Memory B cell (primary cell): ENCODE results near the gene C2CD4C.
"Not testable (repeated sequence)": the region's sequence is repeated elsewhere in the genome, so short reads cannot be mapped to it uniquely, and the experiment has no call there.

ENCODE experiments used
- ATAC-seq: fragments of 150-1000 bp; cut with Tn5 transposase; 2 replicates; pipeline ENCODE4 v1.10.0; 2021; ENCODE audit warnings: low read depth, mild to moderate bottlenecking, moderate library complexity
- DNase-seq, 2 donors: peaks; one replicate each; pipeline ENCODE4 v3.0.0; 2022; ENCODE audit warnings: low spot score in 2 of 2
- H3K27ac Mint-ChIP-seq: one replicate; pipeline ENCODE4 v1.8.0; 2022; ENCODE audit warnings: mild to moderate bottlenecking, moderate library complexity, mixed read lengths
- H3K27me3 Mint-ChIP-seq: one replicate; pipeline ENCODE4 v1.8.0; 2022; ENCODE audit warnings: mixed read lengths
- H3K36me3 Mint-ChIP-seq: one replicate; pipeline ENCODE4 v1.8.0; 2022; ENCODE audit warnings: mild to moderate bottlenecking, mixed read lengths
- H3K4me1 Mint-ChIP-seq: one replicate; pipeline ENCODE4 v1.8.0; 2022; ENCODE audit warnings: mixed read lengths
- H3K4me3 Mint-ChIP-seq: one replicate; pipeline ENCODE4 v1.8.0; 2022; ENCODE audit warnings: mild to moderate bottlenecking, moderate library complexity, mixed read lengths
- H3K9me3 Mint-ChIP-seq: one replicate; pipeline ENCODE4 v1.8.0; 2022; ENCODE audit warnings: mixed read lengths

The C2CD4C gene

GRCh38 chr19:380618-381219 lies 28.2 kb downstream of the C2CD4C start:
- H3K4me1 Mint-ChIP-seq = peaks cover 13% of the 10 kb centered on the region
- H3K4me3 Mint-ChIP-seq, H3K27me3 Mint-ChIP-seq, ATAC-seq, H3K36me3 Mint-ChIP-seq, H3K27ac Mint-ChIP-seq, DNase-seq: not testable (repeated sequence)
- peaks cover 10% of the 10 kb centered on the region for H3K9me3 Mint-ChIP-seq

DNA sequence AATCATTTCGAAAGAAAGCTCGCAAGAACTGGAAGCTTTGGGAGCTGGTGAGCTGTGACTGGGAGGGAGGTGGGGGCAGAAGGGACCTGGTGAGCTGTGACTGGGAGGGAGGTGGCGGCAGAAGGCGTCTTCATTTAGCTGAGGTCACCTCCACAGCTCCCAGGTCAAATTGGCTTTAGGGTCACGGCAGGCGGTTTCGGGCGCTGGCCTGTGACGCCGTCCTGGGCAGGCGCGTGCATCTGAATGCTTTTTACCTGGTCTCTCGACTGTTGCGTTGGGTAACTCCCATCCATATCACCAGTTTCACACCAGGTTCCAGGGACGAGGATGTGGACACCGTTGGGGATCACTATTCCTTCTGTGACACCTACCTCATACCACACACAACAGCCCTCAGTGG lies 29.2 kb downstream of the C2CD4C start:
- Mint-ChIP-seq H3K27ac (no peak overlapping the region), H3K27me3 (peaks cover 6% of the 10 kb centered on the region), H3K4me1 (peaks cover 13% of the 10 kb centered on the region), H3K36me3 (peaks cover 9% of the 10 kb centered on the region), H3K9me3 (peaks cover 10% of the 10 kb centered on the region), H3K4me3 (no peak overlapping the region)
- ATAC-seq (no peak), DNase-seq (no peak)

GRCh38 chr19:378706-379105 lies 30.2 kb downstream of the C2CD4C start:
- H3K4me1 Mint-ChIP-seq = peaks cover 13% of the 10 kb centered on the region
- peaks cover 4% of the 10 kb centered on the region for H3K27me3 Mint-ChIP-seq
- ATAC-seq (no peak), DNase-seq (no peak)
- peaks cover 10% of the 10 kb centered on the region for H3K9me3 Mint-ChIP-seq
- H3K27ac Mint-ChIP-seq = no peak overlapping the region
- peaks cover 9% of the 10 kb centered on the region for H3K36me3 Mint-ChIP-seq
- no peak overlapping the region for H3K4me3 Mint-ChIP-seq

DNA sequence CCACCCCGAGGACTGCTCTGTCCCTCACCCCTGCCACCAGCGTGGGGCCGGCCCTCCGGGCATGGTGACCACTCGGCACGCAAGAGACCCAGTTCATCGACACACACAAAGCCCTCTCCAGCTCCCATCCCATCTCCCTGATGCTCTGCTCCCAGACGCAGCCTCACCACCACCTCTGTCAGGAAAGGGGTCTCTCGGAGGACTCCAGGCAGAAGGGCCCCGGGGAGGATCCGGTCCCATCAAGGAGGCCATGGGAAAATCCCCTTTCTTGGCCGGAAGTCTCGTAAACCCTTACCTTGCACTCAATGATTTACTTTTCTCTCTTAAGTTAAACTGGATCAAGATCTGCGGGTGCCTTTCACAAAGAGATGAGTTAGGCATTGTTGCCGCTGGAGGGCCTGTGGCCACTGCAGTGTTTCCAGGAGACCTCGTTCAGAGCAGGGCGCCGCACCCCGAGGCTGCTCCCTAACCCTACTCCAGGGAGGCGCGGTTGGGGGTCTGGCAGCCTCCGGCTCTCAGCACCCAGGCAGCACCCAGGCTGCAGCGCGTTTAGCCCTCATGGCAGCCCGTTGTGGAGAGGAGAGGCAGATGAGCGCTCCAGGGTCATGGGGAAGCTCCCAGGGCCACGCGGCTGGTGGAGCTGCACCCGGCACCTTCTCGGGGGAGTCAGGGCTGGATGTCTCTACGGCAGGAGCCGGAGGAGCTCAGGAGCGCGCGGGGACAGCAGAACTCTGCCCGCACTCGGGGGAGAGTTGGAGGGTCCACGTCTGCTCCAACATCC lies 31.0 kb downstream of the C2CD4C start:
- no peak for DNase-seq
- no peak for ATAC-seq
- H3K4me3 Mint-ChIP-seq = no peak overlapping the region
- H3K36me3 Mint-ChIP-seq = peaks cover 9% of the 10 kb centered on the region
- peaks cover 13% of the 10 kb centered on the region for H3K4me1 Mint-ChIP-seq
- no peak overlapping the region for H3K27ac Mint-ChIP-seq
- peaks cover 4% of the 10 kb centered on the region for H3K27me3 Mint-ChIP-seq
- peaks cover 8% of the 10 kb centered on the region for H3K9me3 Mint-ChIP-seq

- peaks cover 3% of the 10 kb centered on the region for H3K4me1 Mint-ChIP-seq
- no peak overlapping the region for H3K27ac Mint-ChIP-seq
- peaks cover 4% of the 10 kb centered on the region for H3K36me3 Mint-ChIP-seq
- H3K27me3 Mint-ChIP-seq = peaks cover 6% of the 10 kb centered on the region
- peaks cover 2% of the 10 kb centered on the region for H3K9me3 Mint-ChIP-seq
- H3K4me3 Mint-ChIP-seq = no peak overlapping the region
- DNase-seq = no peak
- ATAC-seq = no peak
These were observed 32.9 kb downstream of the C2CD4C start for GRCh38 chr19:376111-376470.

DNA sequence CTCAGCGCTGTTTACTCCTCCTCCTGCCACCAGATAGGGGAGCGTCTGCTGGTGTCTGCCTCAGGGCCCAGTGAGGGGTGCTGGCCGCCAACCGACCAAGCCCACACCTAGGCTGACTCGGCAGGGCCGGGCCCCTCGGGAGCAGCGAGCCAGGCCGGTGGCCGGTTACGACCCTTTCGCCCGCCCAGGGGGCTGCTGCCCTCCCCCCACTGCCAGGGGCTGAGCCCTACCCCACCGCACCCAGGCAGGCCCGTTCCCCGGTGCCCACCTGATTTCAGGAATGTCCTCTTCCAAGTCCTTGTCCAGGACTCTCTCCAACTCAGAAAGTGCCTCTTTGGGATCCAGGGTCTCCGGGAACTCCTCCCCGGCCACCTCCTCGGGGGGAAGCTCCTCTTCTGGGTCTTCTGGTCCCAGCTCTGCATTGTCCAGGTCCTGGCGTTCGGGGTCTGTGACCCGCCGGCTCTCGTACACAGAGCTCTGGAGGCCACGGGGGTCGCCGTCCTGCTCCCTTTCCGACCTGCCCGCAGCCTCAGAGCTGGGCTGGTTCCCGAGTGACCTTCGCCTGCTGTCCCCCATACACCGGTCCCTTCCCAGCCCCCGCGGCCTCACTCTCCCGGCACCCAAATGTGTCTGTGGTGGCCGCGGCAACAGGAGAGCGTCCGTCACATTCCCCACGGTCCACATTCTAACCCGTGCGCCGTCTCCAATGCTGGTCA lies 33.4 kb downstream of the C2CD4C start:
- ATAC-seq (no peak), DNase-seq (no peak)
- H3K4me3 Mint-ChIP-seq = no peak overlapping the region
- peaks cover 4% of the 10 kb centered on the region for H3K27me3 Mint-ChIP-seq
- H3K36me3 Mint-ChIP-seq = peaks cover 3% of the 10 kb centered on the region
- H3K9me3 Mint-ChIP-seq = peaks cover under 1% of the 10 kb centered on the region
- peaks cover under 1% of the 10 kb centered on the region for H3K4me1 Mint-ChIP-seq
- no peak overlapping the region for H3K27ac Mint-ChIP-seq

GRCh38 chr19:374886-375235 lies 34.1 kb downstream of the C2CD4C start:
- Mint-ChIP-seq H3K4me1 (no peaks in the 10 kb centered on the region), H3K9me3 (no peaks in the 10 kb centered on the region), H3K27me3 (peaks cover 4% of the 10 kb centered on the region), H3K27ac (no peak overlapping the region), H3K4me3 (no peak overlapping the region), H3K36me3 (peaks cover 2% of the 10 kb centered on the region)
- ATAC-seq (no peak), DNase-seq (no peak)

- Mint-ChIP-seq H3K27me3 (peaks cover 8% of the 10 kb centered on the region), H3K4me3 (no peak overlapping the region), H3K27ac (no peak overlapping the region), H3K4me1 (no peaks in the 10 kb centered on the region), H3K9me3 (no peaks in the 10 kb centered on the region), H3K36me3 (peaks cover 2% of the 10 kb centered on the region)
- no peak for DNase-seq
- ATAC-seq = no peak
These were observed 34.6 kb downstream of the C2CD4C start for GRCh38 chr19:374183-374885.

DNA sequence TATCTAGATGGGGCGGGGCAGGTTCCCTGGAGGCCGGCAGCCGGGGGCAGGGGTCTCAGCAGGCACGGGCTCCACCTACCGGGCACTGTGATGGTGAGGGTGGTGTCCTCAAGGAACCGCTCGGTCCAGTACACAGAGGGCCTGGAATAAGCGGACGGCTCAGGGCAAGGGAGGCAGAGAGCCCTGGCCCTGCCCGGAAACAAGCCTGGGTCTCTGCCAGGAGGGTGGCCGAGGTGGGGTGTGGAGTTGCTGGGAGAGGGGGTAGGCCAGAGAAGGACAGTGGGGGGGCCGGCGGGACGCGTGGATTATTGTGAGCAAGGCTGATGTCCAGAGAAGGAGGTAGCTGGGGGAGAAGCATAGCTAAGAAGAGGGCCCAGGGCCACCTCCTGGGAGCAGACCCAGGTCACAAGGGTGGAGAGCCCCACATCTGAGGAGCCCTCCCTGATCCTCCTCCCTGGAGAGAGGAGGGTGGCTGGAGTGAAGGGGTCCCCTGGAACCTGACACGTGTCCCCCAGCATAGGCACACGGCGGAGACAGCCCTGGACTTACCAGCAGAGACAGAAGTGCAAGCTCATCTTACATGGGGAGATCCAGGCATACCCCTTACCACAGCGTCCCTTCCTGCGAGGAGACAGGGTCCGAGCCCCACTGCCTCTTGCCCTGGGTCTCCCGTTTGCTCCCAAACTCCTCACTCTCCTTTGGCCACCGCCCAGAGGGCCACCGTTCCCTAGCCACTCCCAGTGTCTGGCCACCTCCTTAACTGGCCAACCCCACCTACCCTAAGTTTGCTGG lies 35.4 kb downstream of the C2CD4C start:
- H3K4me3 Mint-ChIP-seq = no peak overlapping the region
- ATAC-seq (no peak), DNase-seq (no peak)
- peaks cover 11% of the 10 kb centered on the region for H3K27me3 Mint-ChIP-seq
- no peaks in the 10 kb centered on the region for H3K9me3 Mint-ChIP-seq
- peaks cover 5% of the 10 kb centered on the region for H3K36me3 Mint-ChIP-seq
- no peak overlapping the region for H3K27ac Mint-ChIP-seq
- no peaks in the 10 kb centered on the region for H3K4me1 Mint-ChIP-seq

DNA sequence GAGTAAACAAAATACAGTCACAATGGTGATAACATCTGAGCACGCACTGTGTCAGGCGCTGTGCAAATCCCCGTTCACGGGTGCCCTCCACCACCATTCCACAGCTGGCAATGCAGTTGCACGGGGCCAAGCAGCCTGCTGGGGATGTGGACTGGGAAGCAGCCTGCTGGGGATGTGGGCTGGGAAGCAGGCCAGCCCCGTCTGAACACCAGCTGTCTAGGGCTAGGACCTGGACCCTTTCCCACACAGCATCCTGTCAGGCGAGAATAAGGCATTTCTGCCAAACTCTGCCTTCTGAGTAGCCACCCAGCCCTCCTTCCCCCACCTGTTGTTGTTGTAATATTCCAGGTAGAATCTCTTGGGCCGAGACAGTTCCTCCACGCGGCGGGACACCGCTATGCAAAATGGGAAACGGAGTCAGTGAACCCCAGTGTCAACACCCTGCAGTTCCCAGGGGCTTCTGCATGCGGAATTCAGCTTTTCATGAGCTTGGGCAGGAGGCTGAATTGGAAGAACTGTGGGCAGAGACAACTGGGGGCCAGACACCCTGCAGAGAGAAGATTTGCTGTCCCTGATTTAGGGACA lies 36.5 kb downstream of the C2CD4C start:
- no peak for DNase-seq
- H3K27ac Mint-ChIP-seq = no peak overlapping the region
- H3K4me3 Mint-ChIP-seq = no peak overlapping the region
- ATAC-seq = no peak
- peaks cover 11% of the 10 kb centered on the region for H3K27me3 Mint-ChIP-seq
- H3K4me1 Mint-ChIP-seq = no peaks in the 10 kb centered on the region
- H3K36me3 Mint-ChIP-seq = peaks cover 5% of the 10 kb centered on the region
- H3K9me3 Mint-ChIP-seq = no peaks in the 10 kb centered on the region

DNA sequence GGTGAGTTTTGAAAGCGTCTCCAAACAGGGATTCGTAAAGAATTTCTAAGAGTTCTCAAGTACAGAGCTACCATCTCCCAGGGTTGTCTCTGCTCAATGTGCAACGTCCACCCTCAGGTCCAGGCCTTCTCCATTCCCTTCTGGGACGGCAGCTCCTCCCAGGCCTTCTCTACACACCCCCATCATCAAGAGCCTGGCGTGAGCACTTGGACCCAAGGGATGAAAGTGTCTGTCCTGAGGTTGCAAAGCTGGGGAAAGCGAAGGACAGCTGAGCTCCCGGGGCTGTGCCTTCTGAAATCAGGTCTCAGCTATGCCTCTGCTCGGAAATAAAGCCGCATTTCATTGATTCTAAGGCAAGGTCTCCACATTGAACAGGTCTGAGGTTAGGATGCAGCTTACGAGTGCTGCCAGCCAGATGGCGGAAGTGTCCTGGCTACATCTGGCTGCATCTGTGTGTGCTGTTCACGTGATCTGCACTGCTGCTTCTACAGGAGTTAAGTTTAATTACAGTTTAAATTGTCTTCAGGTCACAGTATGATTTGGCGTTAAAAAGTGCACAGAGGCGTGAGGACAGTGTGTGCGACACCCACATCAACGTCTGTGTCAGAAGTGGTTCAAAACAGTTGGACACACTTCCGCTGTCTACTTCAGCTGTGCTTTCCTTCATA lies 37.3 kb downstream of the C2CD4C start:
- peaks cover 5% of the 10 kb centered on the region for H3K36me3 Mint-ChIP-seq
- ATAC-seq (no peak), DNase-seq (no peak)
- H3K4me1 Mint-ChIP-seq = no peaks in the 10 kb centered on the region
- H3K27me3 Mint-ChIP-seq = peaks cover 15% of the 10 kb centered on the region
- H3K9me3 Mint-ChIP-seq = no peaks in the 10 kb centered on the region
- H3K4me3 Mint-ChIP-seq = no peak overlapping the region
- no peak overlapping the region for H3K27ac Mint-ChIP-seq

GRCh38 chr19:370641-371330 lies 38.2 kb downstream of the C2CD4C start:
- Mint-ChIP-seq H3K27me3 (peaks cover 13% of the 10 kb centered on the region), H3K4me3 (no peak overlapping the region), H3K4me1 (no peaks in the 10 kb centered on the region), H3K9me3 (no peaks in the 10 kb centered on the region), H3K27ac (no peak overlapping the region), H3K36me3 (peaks cover 4% of the 10 kb centered on the region)
- ATAC-seq = no peak
- DNase-seq = no peak
